MCF 10A (cell line): Measurements from ENCODE around the gene PEF1. TPM values are rescaled to one million over a fixed set of nuclear protein-coding genes. Genes with fewer than 3 reads are reported as not detected.

Experiments
- Bru-seq: library from RNA; stranded (reverse); fragments of 400-500 nt; gene quantifications from one replicate; lab custom pipeline; 2021; lab: Mats Ljungman, UMichigan
- BruChase-seq, 2 experiments: library from RNA; stranded (reverse); fragments of 400-500 nt; gene quantifications; one replicate each; lab custom pipeline; 2021; lab: Mats Ljungman, UMichigan
- BruUV-seq: library from RNA; stranded (reverse); fragments of 400-500 nt; replicated peaks from 2 replicates; lab custom pipeline; 2021; lab: Mats Ljungman, UMichigan
- CTCF ChIA-PET: fragments of 300-600 bp; sonication (Branson Sonifier 250); formaldehyde crosslinking; extraction: SDS; loops from one replicate; lab custom pipeline; 2021; ENCODE audit warnings: antibody characterized with exemption, inconsistent platforms; lab: Yijun Ruan, JAX
- POLR2A ChIA-PET: fragments of 300-600, 350-650 bp; sonication (Branson Sonifier 250); formaldehyde crosslinking; extraction: SDS; loops from one replicate; lab custom pipeline; 2020; ENCODE audit warnings: antibody characterized with exemption, inconsistent platforms; lab: Yijun Ruan, JAX
- DNase-seq: peaks from one replicate; pipeline ENCODE4 v3.0.0-alpha.2; 2018; ENCODE audit not compliant: unreplicated experiment
- H3K27ac Mint-ChIP-seq: one replicate; pipeline ENCODE4 v1.8.0; 2022; ENCODE audit warnings: mild to moderate bottlenecking, low read depth, mixed read lengths; ENCODE audit not compliant: unreplicated experiment
- H3K27me3 Mint-ChIP-seq: one replicate; pipeline ENCODE4 v1.8.0; 2022; ENCODE audit warnings: mixed read lengths; ENCODE audit not compliant: insufficient read depth, unreplicated experiment
- H3K36me3 Mint-ChIP-seq: one replicate; pipeline ENCODE4 v1.8.0; 2022; ENCODE audit warnings: mild to moderate bottlenecking, moderate library complexity, mixed read lengths; ENCODE audit not compliant: insufficient read depth, unreplicated experiment
- H3K4me1 Mint-ChIP-seq: one replicate; pipeline ENCODE4 v1.8.0; 2022; ENCODE audit warnings: mixed read lengths; ENCODE audit not compliant: insufficient read depth, unreplicated experiment
- H3K4me3 Mint-ChIP-seq: one replicate; pipeline ENCODE4 v1.8.0; 2022; ENCODE audit warnings: mild to moderate bottlenecking, moderate library complexity, mixed read lengths; ENCODE audit not compliant: unreplicated experiment
- H3K9me3 Mint-ChIP-seq: one replicate; pipeline ENCODE4 v1.8.0; 2022; ENCODE audit warnings: mixed read lengths; ENCODE audit not compliant: unreplicated experiment
- CTCF ChIP-seq: fragments of 200-600 bp; IDR thresholded peaks from one replicate; pipeline ENCODE4 v1.8.0; 2022; ENCODE audit warnings: antibody characterized with exemption, mild to moderate bottlenecking; ENCODE audit not compliant: unreplicated experiment
- intact Hi-C: fragments of 100-400 bp; cut with micrococcal nuclease; formaldehyde crosslinking; loops from 2 replicates; pipeline ENCODE4 v1.14.1; 2022
- long read RNA-seq: library from polyadenylated mRNA; stranded (forward); transcript quantifications from one replicate; pipeline ENCODE4 v2.0.0, GENCODE V29; 2022
- total RNA-seq: library from RNA; stranded (reverse); gene quantifications from 2 replicates; pipeline ENCODE4 v1.2.3, GENCODE V29; 2022

Gene PEF1, protein sequence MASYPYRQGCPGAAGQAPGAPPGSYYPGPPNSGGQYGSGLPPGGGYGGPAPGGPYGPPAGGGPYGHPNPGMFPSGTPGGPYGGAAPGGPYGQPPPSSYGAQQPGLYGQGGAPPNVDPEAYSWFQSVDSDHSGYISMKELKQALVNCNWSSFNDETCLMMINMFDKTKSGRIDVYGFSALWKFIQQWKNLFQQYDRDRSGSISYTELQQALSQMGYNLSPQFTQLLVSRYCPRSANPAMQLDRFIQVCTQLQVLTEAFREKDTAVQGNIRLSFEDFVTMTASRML
- 56.7 and 61.1 TPM in 2 replicates for total RNA-seq
- percentile 88 among the genes with signal in this experiment for Bru-seq, nascent RNA
- BruChase-seq, experiment 1, labeled RNA remaining after a 6-hour chase = percentile 83 among the genes with signal in this experiment
- BruChase-seq, experiment 2, labeled RNA remaining after a 2-hour chase = percentile 82 among the genes with signal in this experiment
- long read RNA-seq, transcript PEF1-205 (4 exons, 750 nt) = minor isoform, 7 of 221 reads
- long read RNA-seq, transcript PEF1-201 (5 exons, 1,629 nt) = major isoform, 199 of 221 reads
- long read RNA-seq, partial matches to known transcripts = 6 of 221 reads
- long read RNA-seq, other reads (novel, unspliced or antisense) = 9 of 221 reads

DNA sequence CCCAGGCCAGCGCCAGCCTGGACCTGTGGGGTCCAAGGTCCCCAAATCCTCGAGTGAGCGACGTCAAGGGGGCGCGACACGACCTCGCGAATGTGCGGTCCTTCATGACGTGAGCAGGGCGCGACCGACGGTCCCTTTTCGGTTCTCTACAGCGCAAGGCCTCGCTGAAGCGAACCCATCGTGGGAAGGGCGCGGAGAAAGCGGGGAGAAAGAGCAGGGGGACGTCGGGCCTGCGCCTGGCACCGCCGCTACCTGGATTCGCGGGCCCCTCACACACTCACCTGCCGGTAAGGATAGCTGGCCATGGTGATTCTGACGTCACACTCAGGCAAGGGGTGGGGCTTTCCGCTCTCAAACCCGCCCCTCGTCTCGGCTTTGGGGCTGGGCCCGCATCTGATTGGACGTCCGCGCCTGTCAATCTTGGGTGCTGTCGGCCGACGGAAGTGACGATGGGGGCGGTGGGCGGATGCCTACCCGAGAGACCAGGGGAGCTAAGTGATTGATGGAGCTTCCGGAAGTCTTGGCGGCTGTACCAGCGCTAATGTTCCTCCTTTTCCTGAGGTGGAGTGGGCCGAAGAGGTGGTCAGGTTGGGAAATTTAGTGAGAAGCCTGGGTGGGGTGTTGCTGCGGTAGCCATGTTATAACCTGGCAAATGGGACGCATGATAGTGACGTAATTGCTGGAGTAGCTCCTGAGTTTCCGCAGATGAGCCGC, at the start of gene PEF1:
Gene PEF1, minus strand, starts transcription at position 317 of the 714 bp plus-strand sequence. Its CDS starts 12 bp downstream, at position 305.
- Mint-ChIP-seq H3K36me3 (peaks cover 8% of the 10 kb centered on the region), H3K27ac (peak within 1 kb of the TSS; percentile 100), H3K9me3 (no peaks in the 10 kb centered on the region), H3K27me3 (no peaks in the 10 kb centered on the region), H3K4me3 (peak within 1 kb of the TSS; percentile 89), H3K4me1 (no peaks in the 10 kb centered on the region)
- BruUV-seq = no TSS peak
- CTCF ChIA-PET = interaction anchor here (0.6 to 1.2 kb wide), 5 partner anchors 18 to 73 kb away, joined by 3 to 5 read pairs (median 3); no protein-coding TSS in a partner anchor
- POLR2A ChIA-PET = interaction anchor here (0.6 to 12.3 kb wide), 32 partner anchors 9 to 710 kb away, joined by 3 to 207 read pairs (median 4); no protein-coding TSS in a partner anchor
- TF ChIP-seq CTCF = no peak
- DNase-seq = peak; percentile 98
- intact Hi-C loops = no loop called here

- TF ChIP-seq CTCF = no peak
- H3K4me3 Mint-ChIP-seq = no peak overlapping the region
- peaks cover 16% of the 10 kb centered on the region for H3K4me1 Mint-ChIP-seq
- DNase-seq = no peak
- no TSS peak for BruUV-seq
- H3K36me3 Mint-ChIP-seq = peaks cover 21% of the 10 kb centered on the region
- no peaks in the 10 kb centered on the region for H3K27me3 Mint-ChIP-seq
- no peak overlapping the region for H3K27ac Mint-ChIP-seq
- intact Hi-C loops = no loop called here
- CTCF ChIA-PET = interaction anchor here (0.6 to 0.7 kb wide), 3 partner anchors 43 to 429 kb away, joined by 3 to 4 read pairs (median 3); no protein-coding TSS in a partner anchor
- H3K9me3 Mint-ChIP-seq = no peaks in the 10 kb centered on the region
- POLR2A ChIA-PET = no interaction called here
Observed at GRCh38 chr1:31693231-31693630, 48.6 kb upstream of the PEF1 start.

- CTCF ChIA-PET = interaction anchor here (0.8 kb wide), 1 partner anchor 27 kb away, joined by 4 read pairs; no protein-coding TSS in a partner anchor
- H3K27ac Mint-ChIP-seq = no peak overlapping the region
- TF ChIP-seq CTCF = no peak
- POLR2A ChIA-PET = no interaction called here
- H3K27me3 Mint-ChIP-seq = no peaks in the 10 kb centered on the region
- no peak overlapping the region for H3K4me3 Mint-ChIP-seq
- no TSS peak for BruUV-seq
- peaks cover 15% of the 10 kb centered on the region for H3K36me3 Mint-ChIP-seq
- no peaks in the 10 kb centered on the region for H3K9me3 Mint-ChIP-seq
- intact Hi-C loops = no loop called here
- peaks cover 18% of the 10 kb centered on the region for H3K4me1 Mint-ChIP-seq
- no peak for DNase-seq
Observed at GRCh38 chr1:31691951-31692350, 47.3 kb upstream of the PEF1 start.
